GF-D8 (cell line): ENCODE measurements around the gene GHR.
"Not testable (repeated sequence)": the region's sequence is repeated elsewhere in the genome, so short reads cannot be mapped to it uniquely, and the experiment has no call there.

Experiments
- DNase-seq: peaks from one replicate; lab custom pipeline; 2025; lab: John Stamatoyannopoulos, UW

Gene GHR

GRCh38 chr5:42645138-42645537 is 221.9 kb downstream of the GHR start:
- no peak for DNase-seq

- DNase-seq = no peak
Observed at GRCh38 chr5:42648036-42648435, 224.8 kb downstream of the GHR start.

- no peak for DNase-seq
Observed at GRCh38 chr5:42648915-42649314, 225.7 kb downstream of the GHR start.

- DNase-seq = no peak
Observed at GRCh38 chr5:42650084-42650483, 226.8 kb downstream of the GHR start.

GRCh38 chr5:42653705-42654104 is 230.5 kb downstream of the GHR start:
- no peak for DNase-seq

- no peak for DNase-seq
Observed at GRCh38 chr5:42654645-42655044, 231.4 kb downstream of the GHR start.

GRCh38 chr5:42655982-42656650 is 232.9 kb downstream of the GHR start:
- DNase-seq = no peak

- DNase-seq = no peak
Observed at GRCh38 chr5:42656651-42657015, 233.4 kb downstream of the GHR start.

- DNase-seq = not testable (repeated sequence)
Observed at GRCh38 chr5:42659869-42660268, 236.6 kb downstream of the GHR start.

- no peak for DNase-seq
Observed at GRCh38 chr5:42665857-42666256, 242.6 kb downstream of the GHR start.

- no peak for DNase-seq
Observed at GRCh38 chr5:42666869-42667268, 243.6 kb downstream of the GHR start.

GRCh38 chr5:42668254-42668653 is 245.0 kb downstream of the GHR start:
- DNase-seq = no peak

GRCh38 chr5:42672925-42673324 is 249.7 kb downstream of the GHR start:
- no peak for DNase-seq

- DNase-seq = no peak
Observed at GRCh38 chr5:42675602-42676001, 252.4 kb downstream of the GHR start.

GRCh38 chr5:42676362-42676761 is 253.1 kb downstream of the GHR start:
- no peak for DNase-seq

GRCh38 chr5:42677156-42677842 is 254.1 kb downstream of the GHR start:
- no peak for DNase-seq

- no peak for DNase-seq
Observed at GRCh38 chr5:42680046-42680445, 256.8 kb downstream of the GHR start.

GRCh38 chr5:42685078-42685477 is 261.8 kb downstream of the GHR start:
- DNase-seq = not testable (repeated sequence)

GRCh38 chr5:42689391-42689790 is 266.2 kb downstream of the GHR start:
- DNase-seq = no peak

- DNase-seq = no peak
Observed at GRCh38 chr5:42691413-42691937, 268.2 kb downstream of the GHR start.

- no peak for DNase-seq
Observed at GRCh38 chr5:42701351-42702059, 278.3 kb downstream of the GHR start.

GRCh38 chr5:42703238-42703637 is 280.0 kb downstream of the GHR start:
- DNase-seq = no peak

- DNase-seq = no peak
Observed at GRCh38 chr5:42715785-42716184, 292.5 kb downstream of the GHR start.
